ENCODE measurements around the gene GNRH2. TPM values are rescaled to one million over a fixed set of nuclear protein-coding genes. Genes with fewer than 3 reads are reported as not detected.

The GNRH2 gene
- total and polyA plus RNA-seq, 2 donors (not counting 1 experiment from before 2014, with no cell fraction given), result 2.5 TPM; not detected in 1

GRCh38 chr20:2998728-2999127 lies 44.7 kb upstream of the GNRH2 start:
- Mint-ChIP-seq H3K4me1 (no peaks in the 10 kb centered on the region), H3K4me3 (no peak overlapping the region), H3K27me3 (no peaks in the 10 kb centered on the region), H3K27ac (no peak overlapping the region), H3K9me3 (ENCODE audit: insufficient read depth) (no peaks in the 10 kb centered on the region)
- H3K4me2 ChIP-seq (replicated peaks; ENCODE audit: low read depth, low read length, poor library complexity, severe bottlenecking), result no peak overlapping the region
- no peak overlapping the region for H3K4me3 ChIP-seq (ENCODE audit: control extremely low read depth in 1 of 5, extremely low read depth in 1 of 5, insufficient read depth in 1 of 5, low read depth in 2 of 5, low read length in 4 of 5)
- H4K20me1 ChIP-seq (ENCODE audit: control insufficient read depth, insufficient read depth, low read length, poor library complexity, severe bottlenecking), result no peaks in the 10 kb centered on the region
- ChIA-PET POLR2A (no interaction called here), CTCF (interaction anchor here (0.6 kb wide), 1 partner anchor 312 kb away, joined by 4 read pairs; no protein-coding TSS in a partner anchor)
- ATAC-seq (ENCODE audit: low read depth) (no peak), DNase-seq (no peak)
- H3K9me3 ChIP-seq (ENCODE audit: control extremely low read depth in 1 of 3, control insufficient read depth in 2 of 3, insufficient read depth in 1 of 3, low read length in 2 of 3), result no peaks in the 10 kb centered on the region
- peaks cover 2 to 27% of the 10 kb centered on the region in 2 experiments for H3K36me3 ChIP-seq (replicated peaks in 1 of 2; ENCODE audit: control extremely low read depth in 1 of 2, control insufficient read depth in 1 of 2, extremely low read depth in 1 of 2, insufficient read depth in 2 of 2, low read length in 1 of 2)
- no peak for TF ChIP-seq EZH2 (IDR thresholded peaks at IDR 0.05; ENCODE audit: borderline replicate concordance, insufficient read depth, low read depth, low read length, poor library complexity, severe bottlenecking)
- no peak for TF ChIP-seq CTCF (IDR thresholded peaks at IDR 0.05)
- H3K27me3 ChIP-seq (replicated peaks in 1 of 4; ENCODE audit: control extremely low read depth in 1 of 4, control insufficient read depth in 3 of 4, insufficient read depth in 4 of 4, low read length in 3 of 4), result no peaks in the 10 kb centered on the region
- intact Hi-C loops (cut with micrococcal nuclease), result no loop called here
- H3K9ac ChIP-seq (ENCODE audit: low read length), result no peak overlapping the region
- no peak overlapping the region for H3K27ac ChIP-seq (ENCODE audit: low read length in 2 of 2)
- no peaks in the 10 kb centered on the region for H3K4me1 ChIP-seq (ENCODE audit: control insufficient read depth in 2 of 2, insufficient read depth in 2 of 2, low read length in 2 of 2)
- no peaks in the 10 kb centered on the region for H3K79me2 ChIP-seq (ENCODE audit: control insufficient read depth, insufficient read depth, low read length)
- no peak overlapping the region for H2AFZ ChIP-seq (ENCODE audit: insufficient read depth, low read depth, low read length, poor library complexity, severe bottlenecking)

- H3K4me3 Mint-ChIP-seq, result no peak overlapping the region
- POLR2A ChIA-PET, result no interaction called here
- no peaks in the 10 kb centered on the region for H3K9me3 Mint-ChIP-seq (ENCODE audit: insufficient read depth)
- H3K27me3 ChIP-seq (replicated peaks in 1 of 4; ENCODE audit: control extremely low read depth in 1 of 4, control insufficient read depth in 3 of 4, insufficient read depth in 4 of 4, low read length in 3 of 4), result no peaks in the 10 kb centered on the region
- H3K9me3 ChIP-seq (ENCODE audit: control extremely low read depth in 1 of 3, control insufficient read depth in 2 of 3, insufficient read depth in 1 of 3, low read length in 2 of 3), result no peaks in the 10 kb centered on the region
- CTCF ChIA-PET, result interaction anchor here (0.9 to 2.0 kb wide), 12 partner anchors 10 to 792 kb away, joined by 3 to 16 read pairs (median 4); no protein-coding TSS in a partner anchor
- H3K27ac Mint-ChIP-seq, result no peak overlapping the region
- no peak overlapping the region for H3K9ac ChIP-seq (ENCODE audit: low read length)
- no peak overlapping the region for H2AFZ ChIP-seq (ENCODE audit: insufficient read depth, low read depth, low read length, poor library complexity, severe bottlenecking)
- TF ChIP-seq EZH2 (IDR thresholded peaks at IDR 0.05; ENCODE audit: borderline replicate concordance, insufficient read depth, low read depth, low read length, poor library complexity, severe bottlenecking), result no peak
- peak; percentile 75 for TF ChIP-seq CTCF (IDR thresholded peaks at IDR 0.05)
- no peaks in the 10 kb centered on the region for H3K79me2 ChIP-seq (ENCODE audit: control insufficient read depth, insufficient read depth, low read length)
- no peak overlapping the region for H3K4me3 ChIP-seq (ENCODE audit: control extremely low read depth in 1 of 5, extremely low read depth in 1 of 5, insufficient read depth in 1 of 5, low read depth in 2 of 5, low read length in 4 of 5)
- no peak overlapping the region for H3K27ac ChIP-seq (ENCODE audit: low read length in 2 of 2)
- H3K36me3 ChIP-seq (replicated peaks in 1 of 2; ENCODE audit: control extremely low read depth in 1 of 2, control insufficient read depth in 1 of 2, extremely low read depth in 1 of 2, insufficient read depth in 2 of 2, low read length in 1 of 2), result peaks cover 0 to 15% of the 10 kb centered on the region in 2 experiments
- intact Hi-C loops (cut with micrococcal nuclease), result loop anchor here (1.0 to 2.0 kb wide), 5 partner anchors 128 to 476 kb away; partner anchors contain the start of genes NOP56 and PTPRA
- no peak overlapping the region for H3K4me2 ChIP-seq (replicated peaks; ENCODE audit: low read depth, low read length, poor library complexity, severe bottlenecking)
- peak; percentile 62 for ATAC-seq (ENCODE audit: low read depth)
- no peaks in the 10 kb centered on the region for H3K27me3 Mint-ChIP-seq
- WGBS (ENCODE audit: insufficient coverage), result 88% methylated on average over 5 of the region's 7 CpGs
- no peaks in the 10 kb centered on the region for H3K4me1 ChIP-seq (ENCODE audit: control insufficient read depth in 2 of 2, insufficient read depth in 2 of 2, low read length in 2 of 2)
- H4K20me1 ChIP-seq (ENCODE audit: control insufficient read depth, insufficient read depth, low read length, poor library complexity, severe bottlenecking), result no peaks in the 10 kb centered on the region
- DNase-seq, result peak; percentile 50
- no peaks in the 10 kb centered on the region for H3K4me1 Mint-ChIP-seq
Observed at GRCh38 chr20:3000852-3001523, 42.4 kb upstream of the GNRH2 start.
